Measurements from ENCODE around the gene STN1. TPM values are rescaled to one million over a fixed set of nuclear protein-coding genes. Genes with fewer than 3 reads are reported as not detected.

Gene STN1
- total and polyA plus RNA-seq, 2 of the 8 experiments (the other 6 are each of a cell fraction or from before 2014, with no cell fraction given), result 10.1 to 12.4 TPM

DNA sequence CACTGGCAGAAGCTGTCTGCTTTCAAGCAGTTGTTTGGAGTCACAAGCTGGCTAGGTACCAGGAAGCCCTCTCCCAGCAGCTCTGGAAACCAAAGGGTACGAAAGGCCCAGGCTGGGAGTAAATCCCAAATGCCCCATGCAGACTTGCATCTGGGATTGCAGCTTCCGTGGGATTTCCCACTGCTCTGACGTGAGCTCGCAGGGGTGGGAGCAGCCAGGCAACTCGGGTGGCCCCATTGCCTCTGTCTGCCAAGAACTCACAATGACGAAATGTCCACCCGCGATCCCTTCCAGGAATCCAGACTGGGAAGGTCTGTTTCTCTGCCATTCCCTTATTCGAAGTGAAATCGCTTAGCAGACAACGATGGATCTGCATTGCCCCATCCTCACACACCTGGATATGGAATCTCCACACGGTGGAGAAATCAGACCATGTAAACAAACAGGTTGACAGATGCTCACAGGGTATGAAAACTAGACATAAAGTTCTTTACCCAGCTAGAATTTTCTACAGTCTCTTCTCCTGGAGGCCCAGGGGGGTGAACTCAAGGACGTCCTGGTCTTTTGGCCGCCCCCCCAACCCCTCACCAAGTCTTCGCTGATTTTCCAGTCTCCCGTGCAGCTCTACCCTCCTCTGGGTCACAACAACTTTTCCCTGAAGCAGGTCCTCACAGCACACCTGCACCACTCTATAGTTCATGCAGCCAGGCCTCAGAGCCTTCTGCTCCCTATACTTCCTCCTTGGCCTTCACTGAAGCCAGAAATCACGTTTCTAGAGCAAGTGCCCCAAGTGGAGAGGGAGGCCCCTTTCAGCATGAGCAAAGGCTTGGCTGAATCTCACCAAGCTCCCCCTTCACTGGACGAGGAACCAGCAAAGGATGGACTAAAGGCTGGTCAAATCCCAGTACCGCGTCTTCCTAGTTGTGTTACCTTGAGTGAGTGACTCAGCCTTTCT lies 82.6 kb downstream of the STN1 start:
- Histone ChIP-seq H3K23ac (ENCODE audit: insufficient read length) (no peak overlapping the region), H3K27ac (ENCODE audit: low read depth, low read length) (no peak overlapping the region), H3K56ac (replicated peaks; ENCODE audit: insufficient read length, low read depth, low read length) (no peak overlapping the region), H3K36me3 (ENCODE audit: control insufficient read depth in 2 of 4, insufficient read depth in 4 of 4, low read length in 3 of 4) (no peaks in the 10 kb centered on the region), H3K4ac (replicated peaks; ENCODE audit: insufficient read length, low read depth, low read length) (no peak overlapping the region), H3K9me3 (ENCODE audit: insufficient read depth in 2 of 2, low read depth in 1 of 2, low read length in 1 of 2) (0 out of 4 replicates have a peak, but pooled peaks cover 0 to 5% of the 10 kb centered on the region in 2 experiments), H3K9ac (replicated peaks in 1 of 4; ENCODE audit: extremely low read depth in 1 of 4, low read depth in 3 of 4, low read length in 3 of 4) (no peak overlapping the region; a peak in 1 of 7 replicates), H3K4me3 (ENCODE audit: extremely low read depth in 1 of 4, insufficient read depth in 2 of 4, low read depth in 3 of 4, low read length in 4 of 4) (no peak overlapping the region), H2BK120ac (replicated peaks; ENCODE audit: low read depth, low read length) (no peak overlapping the region), H3K79me1 (ENCODE audit: low read depth, low read length) (no peaks in the 10 kb centered on the region), H4K5ac (ENCODE audit: insufficient read length, low read depth, low read length) (no peak overlapping the region), H3K27me3 (replicated peaks in 1 of 4; ENCODE audit: control insufficient read depth in 3 of 4, extremely low read depth in 1 of 4, insufficient read depth in 3 of 4, low read length in 3 of 4) (no peaks in the 10 kb centered on the region), H2BK15ac (ENCODE audit: low read length) (0 out of 2 replicates have a peak overlapping the region, but pooled peaks have one; percentile 8), H2AFZ (ENCODE audit: low read length) (no peak overlapping the region), H3K14ac (ENCODE audit: insufficient read length) (no peak overlapping the region), H4K8ac (ENCODE audit: extremely low read depth, insufficient read depth, low read length) (no peak overlapping the region), H4K20me1 (replicated peaks in 1 of 2; ENCODE audit: control insufficient read depth in 1 of 2, insufficient read depth in 2 of 2, low read length in 2 of 2) (no peaks in the 10 kb centered on the region), H2BK5ac (ENCODE audit: low read depth, low read length) (no peak overlapping the region), H3K23me2 (ENCODE audit: low read depth, low read length) (peaks cover 5% of the 10 kb centered on the region; the same call in 1 of the 2 replicates), H3K4me2 (ENCODE audit: insufficient read depth in 1 of 2, low read depth in 2 of 2, low read length in 2 of 2) (peak overlapping the region in 1 of 2 experiments; percentile 35; a peak in 1 of 4 replicates), H2AK5ac (ENCODE audit: low read depth, low read length) (peak overlapping the region; percentile 89; the same call in 1 of the 2 replicates), H2BK20ac (ENCODE audit: low read length) (peak overlapping the region; percentile 40), H3K18ac (ENCODE audit: extremely low read depth, low read length) (peak overlapping the region; percentile 55; the same call in 1 of the 2 replicates), H4K91ac (replicated peaks; ENCODE audit: insufficient read length, low read length) (peak overlapping the region; percentile 36), H3K79me2 (ENCODE audit: control insufficient read depth in 1 of 2, insufficient read depth in 2 of 2, low read length in 2 of 2) (no peaks in the 10 kb centered on the region), H2BK12ac (ENCODE audit: low read depth, low read length) (peak overlapping the region; percentile 62; the same call in 1 of the 2 replicates), H3K4me1 (replicated peaks in 1 of 4; ENCODE audit: control insufficient read depth in 3 of 4, insufficient read depth in 4 of 4, low read length in 3 of 4) (peaks cover 17 to 29% (median 24%) of the 10 kb centered on the region in 4 experiments)
- POLR2A ChIA-PET (ENCODE audit: partially characterized antibody), result interaction anchor here (0.8 to 1.3 kb wide), 3 partner anchors 9 to 13 kb away, joined by 3 to 4 read pairs (median 3); no protein-coding TSS in a partner anchor
- TF ChIP-seq GABPA (IDR thresholded peaks at IDR 0.05; ENCODE audit: borderline replicate concordance, insufficient read depth, low read length) (no peak), JUND (IDR thresholded peaks at IDR 0.05; ENCODE audit: low read length) (no peak), RXRA (IDR thresholded peaks at IDR 0.05; ENCODE audit: insufficient read depth, low read depth, low read length) (no peak), KDM4A (IDR thresholded peaks at IDR 0.05; ENCODE audit: low read depth, low read length, severe bottlenecking) (no peak), YY1 (IDR thresholded peaks at IDR 0.05; ENCODE audit: low read depth, low read length) (no peak)
- CTCF ChIA-PET (ENCODE audit: partially characterized antibody), result interaction anchor here (0.8 to 2.8 kb wide), 10 partner anchors 13 to 123 kb away, joined by 3 to 18 read pairs (median 3); no protein-coding TSS in a partner anchor
- FAIRE-seq (no peak), DNase-seq (ENCODE audit: low read depth in 1 of 2, low spot score in 2 of 2) (no peak)
- WGBS, 2 experiments (ENCODE audit: extremely low coverage in 1 of 2, insufficient coverage in 1 of 2, insufficient read length in 1 of 2, insufficient replicate concordance in 2 of 2, low coverage in 1 of 2, low lambda C conversion rate in 2 of 2, missing lambda C conversion rate in 1 of 2), result 85% methylated on average over 20 of the region's 20 CpGs; no CpG with 5 or more reads in 1 of the 2 experiments

Measured in H1 (cell line).